GM18499 (cell line): ENCODE results near the gene KRTAP10-4.
"Not testable (repeated sequence)": the region's sequence is repeated elsewhere in the genome, so short reads cannot be mapped to it uniquely, and the experiment has no call there.

Source experiments
- ATAC-seq: cut with Tn5 transposase; IDR thresholded peaks from one replicate; pipeline ENCODE4 v1.9.1; 2021; ENCODE audit warnings: moderate number of reproducible peaks; ENCODE audit not compliant: insufficient read depth, unreplicated experiment

The KRTAP10-4 gene, protein sequence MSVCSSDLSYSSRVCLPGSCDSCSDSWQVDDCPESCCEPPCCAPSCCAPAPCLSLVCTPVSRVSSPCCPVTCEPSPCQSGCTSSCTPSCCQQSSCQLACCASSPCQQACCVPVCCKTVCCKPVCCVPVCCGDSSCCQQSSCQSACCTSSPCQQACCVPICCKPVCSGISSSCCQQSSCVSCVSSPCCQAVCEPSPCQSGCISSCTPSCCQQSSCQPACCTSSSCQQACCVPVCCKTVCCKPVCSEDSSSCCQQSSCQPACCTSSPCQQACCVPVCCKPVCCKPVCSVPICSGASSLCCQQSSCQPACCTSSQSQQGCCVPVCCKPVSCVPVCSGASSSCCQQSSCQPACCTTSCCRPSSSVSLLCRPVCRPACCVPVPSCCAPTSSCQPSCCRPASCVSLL

DNA sequence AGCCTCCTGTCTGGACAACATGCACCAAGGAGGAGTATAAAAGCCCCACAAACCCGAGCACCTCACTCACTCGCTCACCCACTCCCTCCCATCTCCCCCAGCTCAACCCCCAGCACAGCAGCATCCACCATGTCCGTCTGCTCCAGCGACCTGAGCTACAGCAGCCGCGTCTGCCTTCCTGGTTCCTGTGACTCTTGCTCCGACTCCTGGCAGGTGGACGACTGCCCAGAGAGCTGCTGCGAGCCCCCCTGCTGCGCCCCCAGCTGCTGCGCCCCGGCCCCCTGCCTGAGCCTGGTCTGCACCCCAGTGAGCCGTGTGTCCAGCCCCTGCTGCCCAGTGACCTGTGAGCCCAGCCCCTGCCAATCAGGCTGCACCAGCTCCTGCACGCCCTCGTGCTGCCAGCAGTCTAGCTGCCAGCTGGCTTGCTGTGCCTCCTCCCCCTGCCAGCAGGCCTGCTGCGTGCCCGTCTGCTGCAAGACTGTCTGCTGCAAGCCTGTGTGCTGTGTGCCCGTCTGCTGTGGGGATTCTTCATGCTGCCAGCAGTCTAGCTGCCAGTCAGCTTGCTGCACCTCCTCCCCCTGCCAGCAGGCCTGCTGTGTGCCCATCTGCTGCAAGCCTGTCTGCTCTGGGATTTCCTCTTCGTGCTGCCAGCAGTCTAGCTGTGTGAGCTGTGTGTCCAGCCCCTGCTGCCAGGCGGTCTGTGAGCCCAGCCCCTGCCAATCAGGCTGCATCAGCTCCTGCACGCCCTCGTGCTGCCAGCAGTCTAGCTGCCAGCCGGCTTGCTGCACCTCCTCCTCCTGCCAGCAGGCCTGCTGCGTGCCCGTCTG, at the start of gene KRTAP10-4:
KRTAP10-4 (plus strand) TSS at position 100 of the 827 bp plus-strand sequence; CDS start at position 130, 30 bp downstream.
- not testable (repeated sequence) for ATAC-seq

DNA sequence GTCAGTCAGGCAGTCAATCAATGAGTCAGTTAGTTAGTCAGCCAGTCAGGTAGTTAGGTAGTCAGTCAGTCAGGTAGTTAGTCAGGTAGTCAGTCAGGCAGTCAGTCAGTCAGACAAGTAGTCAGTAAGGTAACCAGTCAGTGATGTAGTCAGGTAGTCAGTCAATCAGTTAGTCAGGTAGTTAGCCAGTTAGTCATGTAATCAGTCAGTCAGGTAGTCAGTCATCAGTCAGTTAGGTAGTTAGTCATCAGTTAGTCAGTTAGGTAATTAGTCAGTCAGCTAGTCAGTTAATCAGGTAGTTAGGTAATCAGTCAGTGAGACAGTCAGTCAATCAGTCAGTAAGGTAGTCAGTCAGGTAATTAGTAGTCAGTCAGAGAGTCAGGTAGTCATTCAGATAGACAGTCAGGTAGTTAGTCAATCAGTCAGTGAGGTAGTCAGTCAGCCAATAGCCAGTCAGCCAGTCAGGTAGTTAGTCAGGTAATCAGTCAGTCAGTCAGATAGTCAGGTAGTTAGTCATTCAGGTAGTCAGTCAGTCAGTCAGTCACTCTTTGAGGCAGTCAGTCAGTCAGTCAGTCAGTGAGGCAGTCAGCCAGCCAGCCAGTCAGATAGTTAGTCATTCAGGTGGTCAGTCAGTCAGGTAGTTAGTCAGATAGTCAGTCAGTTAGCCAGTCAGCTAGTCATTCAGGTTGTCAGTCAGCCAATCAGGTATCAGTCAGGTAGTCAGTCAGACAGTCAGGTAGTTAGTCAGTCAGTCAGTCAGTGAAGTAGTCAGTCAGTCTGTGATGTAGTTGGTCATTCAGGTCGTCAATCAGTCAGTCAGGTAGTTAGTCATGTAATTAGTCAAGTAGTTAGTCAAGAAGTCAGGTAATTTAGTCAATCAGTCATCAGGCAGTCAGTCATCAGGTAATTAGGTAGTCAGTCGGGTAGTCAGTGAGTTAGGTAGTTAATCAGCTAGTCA, 48.8 kb upstream of the KRTAP10-4 start:
- ATAC-seq = no peak

DNA sequence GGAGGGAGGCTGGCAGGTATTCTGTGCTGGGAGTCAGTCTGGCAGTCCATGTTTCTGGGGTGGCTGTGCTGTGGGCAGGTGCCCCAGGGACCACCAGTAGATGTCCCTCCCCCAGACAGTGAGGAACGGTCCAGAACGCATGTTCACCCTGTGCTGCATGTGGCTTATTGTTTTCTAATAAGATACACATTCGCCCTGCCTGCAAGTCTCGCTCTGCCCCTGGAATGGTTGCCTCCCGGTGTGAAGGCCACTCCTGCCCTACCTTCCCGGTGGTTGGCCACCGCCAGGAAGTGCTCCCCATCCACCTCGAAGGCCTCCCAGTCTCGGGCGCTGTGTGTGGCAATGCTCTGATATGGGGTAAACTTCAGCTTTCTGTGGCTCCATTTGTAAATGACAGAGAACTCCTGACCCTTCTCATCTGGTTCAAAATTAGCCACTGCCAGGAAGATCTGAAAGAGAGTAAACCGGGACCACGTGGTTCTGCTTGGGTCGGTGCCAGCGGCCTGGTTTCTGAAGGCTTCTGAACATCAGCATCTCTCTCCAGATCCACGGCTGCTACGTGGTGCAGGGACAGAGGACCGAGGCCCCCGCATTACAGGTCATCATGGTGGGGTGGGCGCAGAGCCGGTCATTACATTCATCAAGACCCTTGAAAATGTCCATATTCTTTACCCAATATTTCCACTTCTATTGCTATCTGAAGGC, 48.0 kb upstream of the KRTAP10-4 start:
- no peak for ATAC-seq

DNA sequence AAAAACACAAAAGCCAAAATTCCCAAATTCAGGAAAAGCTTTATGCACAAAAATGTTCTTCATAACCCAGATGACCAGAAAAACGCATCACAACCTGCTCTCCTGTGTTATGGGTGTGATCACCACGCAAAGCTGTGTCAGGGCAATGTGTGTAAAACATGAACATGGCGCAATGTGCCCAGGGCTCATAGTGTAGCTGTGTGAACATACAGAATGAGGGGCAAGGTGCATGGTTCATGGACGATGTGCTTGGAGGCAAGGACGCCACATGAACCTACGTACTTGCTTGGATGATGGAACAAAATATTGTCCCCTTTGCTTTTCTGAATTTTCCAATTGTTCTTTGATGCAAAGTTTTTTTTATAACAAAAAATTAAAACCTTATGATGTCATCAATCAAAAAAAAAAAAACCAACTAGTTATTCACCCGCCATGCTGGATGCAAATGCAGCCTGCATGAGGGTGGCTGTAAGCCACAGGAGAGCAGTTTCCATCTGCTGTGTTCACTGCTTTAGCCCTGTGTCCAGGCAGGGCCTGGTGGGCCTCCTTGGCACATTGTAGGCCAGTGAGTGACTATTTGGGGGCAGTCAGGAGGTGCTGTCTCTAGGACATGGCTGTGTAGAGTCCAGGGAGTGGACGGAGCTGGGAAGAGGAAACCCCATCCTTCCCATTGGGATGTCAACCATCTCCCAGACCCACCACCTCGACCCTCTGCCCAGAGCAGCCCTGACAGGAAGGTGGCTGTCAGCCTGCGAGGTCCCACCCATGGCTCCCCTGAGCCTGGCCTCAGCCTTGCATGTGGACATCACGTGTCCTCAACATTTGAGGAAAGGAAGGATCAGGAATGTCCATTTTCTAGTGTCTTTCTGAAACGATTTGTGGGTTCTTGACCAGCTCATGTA, 47.2 kb upstream of the KRTAP10-4 start:
- no peak for ATAC-seq

DNA sequence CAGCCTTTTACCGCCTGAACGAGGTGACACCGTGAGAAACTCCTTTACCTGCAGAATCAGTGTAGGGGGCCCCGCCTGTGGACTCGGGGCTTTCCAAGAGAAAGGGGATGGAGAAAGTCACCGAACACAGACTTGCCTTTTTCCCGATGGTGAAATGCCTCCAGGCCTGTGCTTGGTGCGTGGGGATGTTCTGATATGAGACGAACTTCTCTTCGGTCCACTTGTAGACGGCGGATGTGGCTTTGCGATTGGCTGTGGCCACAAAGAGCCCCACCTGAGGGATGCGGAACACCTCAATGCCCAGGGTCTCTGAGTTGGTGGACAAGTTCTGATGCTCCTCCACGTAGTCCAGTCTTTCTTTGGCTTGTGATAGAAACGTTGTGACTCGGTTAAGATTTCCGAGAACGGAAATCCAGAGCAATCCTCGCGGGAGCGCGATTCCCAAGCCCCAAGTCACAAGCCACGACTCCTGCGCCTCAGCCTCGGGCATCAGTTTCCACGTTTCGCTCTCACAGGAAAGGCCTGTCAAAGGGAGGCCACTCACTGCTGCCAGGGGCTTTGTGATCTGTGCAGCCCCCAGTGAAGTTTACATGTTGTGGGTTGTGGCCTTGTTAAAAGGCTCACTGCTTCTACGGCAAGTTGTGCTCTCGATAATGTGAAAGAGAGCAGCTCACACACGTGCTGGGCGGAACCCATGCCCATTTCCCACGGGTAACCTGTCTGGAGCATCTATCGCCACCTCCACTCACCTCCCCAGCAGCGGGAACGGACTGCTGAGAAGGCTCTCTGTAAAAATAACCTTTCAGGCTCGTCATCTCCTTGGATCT, 46.2 kb upstream of the KRTAP10-4 start:
- ATAC-seq = no peak

DNA sequence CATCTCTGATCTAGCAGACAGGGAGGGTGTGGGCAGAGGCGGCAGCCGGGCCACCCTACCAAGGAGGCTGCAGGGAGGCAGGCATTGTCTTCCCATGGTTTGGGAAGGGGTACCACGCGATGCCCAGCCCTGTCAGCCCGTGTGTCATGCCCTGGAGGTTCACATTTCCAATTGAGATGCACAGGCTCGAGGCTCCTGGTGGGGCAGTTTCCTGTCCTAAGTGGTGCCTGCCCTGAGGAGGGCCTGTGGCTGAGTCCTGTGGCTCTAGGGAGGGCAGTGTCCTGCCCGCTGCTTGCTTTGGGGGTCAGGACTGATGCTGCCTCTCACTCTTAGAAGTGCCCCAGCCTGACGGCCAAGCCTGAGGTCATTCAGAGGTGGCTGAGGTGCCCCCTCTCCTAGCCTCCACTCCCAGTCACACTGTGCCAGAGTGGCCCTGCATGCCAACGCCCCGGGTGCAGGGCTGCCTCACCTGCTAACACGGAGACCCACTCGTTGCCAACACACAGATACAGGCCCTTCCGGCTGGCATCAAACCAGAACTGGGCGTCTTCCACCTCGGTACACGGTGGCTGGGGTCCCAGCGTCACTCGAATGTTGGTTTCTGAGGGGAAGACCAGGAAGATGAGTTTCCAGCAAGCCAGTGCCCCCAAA, 45.4 kb upstream of the KRTAP10-4 start:
- ATAC-seq = no peak

DNA sequence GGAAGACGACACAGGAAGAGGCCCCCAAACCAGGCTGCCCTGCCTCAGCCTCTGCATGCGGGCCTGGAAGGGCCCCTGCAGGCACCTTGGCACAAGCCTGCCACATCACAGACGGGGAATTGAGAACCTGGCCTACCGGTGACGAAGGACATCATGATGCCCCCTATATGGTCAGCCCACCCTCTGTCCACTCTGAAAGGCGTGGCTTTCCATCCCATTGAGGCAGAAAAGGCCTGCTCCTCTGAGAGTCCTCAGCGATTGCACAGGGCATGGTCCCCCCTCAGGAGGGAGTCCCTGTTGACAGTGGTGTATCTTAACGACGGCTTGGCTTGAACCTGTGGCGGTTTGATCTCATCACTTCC, 44.9 kb upstream of the KRTAP10-4 start:
- no peak for ATAC-seq

DNA sequence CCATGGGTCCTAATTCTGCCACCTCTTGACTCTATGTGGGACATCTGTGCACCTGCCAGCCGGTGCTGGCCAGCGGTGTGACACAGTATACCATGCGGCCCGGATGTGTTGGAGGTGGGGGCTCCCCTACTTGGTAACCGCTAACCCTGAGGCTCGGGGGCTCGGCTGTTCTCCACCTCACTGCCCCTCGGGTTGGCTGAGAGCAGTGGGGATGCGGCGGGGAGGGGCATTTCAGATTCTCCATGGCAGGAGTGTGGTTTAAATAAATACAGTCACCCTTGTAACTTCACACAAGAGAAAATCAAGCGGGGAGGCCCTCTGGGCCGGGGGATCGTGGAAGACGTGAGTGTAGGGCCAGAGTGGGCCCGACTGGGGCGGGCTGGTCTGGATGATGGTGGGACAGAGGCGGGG, 44.5 kb upstream of the KRTAP10-4 start:
- no peak for ATAC-seq

DNA sequence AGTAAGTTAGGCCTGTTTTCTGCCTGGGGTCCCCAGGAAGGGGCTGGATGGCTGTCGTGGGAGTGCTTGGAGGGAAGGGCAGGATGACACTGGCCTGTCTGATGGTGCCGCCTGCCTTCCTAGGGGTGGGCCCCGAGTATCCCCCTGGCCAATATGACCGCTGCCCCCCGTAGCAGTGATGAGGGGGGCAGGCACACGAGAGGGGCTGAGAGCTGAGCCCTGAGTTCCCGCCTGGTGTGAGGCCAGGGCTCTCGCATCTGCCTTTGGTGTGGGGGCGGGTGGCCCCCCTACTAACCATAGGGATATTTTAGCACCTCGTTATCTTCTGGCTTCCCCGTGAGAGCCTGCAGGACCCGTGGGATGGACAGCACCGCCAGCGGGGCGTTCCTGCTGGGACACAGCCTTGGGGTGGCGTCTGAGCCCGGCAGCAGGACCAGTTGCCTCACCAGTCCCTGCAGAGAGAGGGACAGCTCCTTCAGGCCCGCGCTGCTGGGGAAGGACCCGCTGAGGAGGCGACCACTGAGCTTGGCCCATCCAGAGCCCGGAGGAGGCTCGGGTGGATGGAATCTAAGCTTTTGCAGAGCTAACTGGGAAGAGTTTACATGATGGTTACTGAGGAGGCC, 43.9 kb upstream of the KRTAP10-4 start:
- no peak for ATAC-seq

DNA sequence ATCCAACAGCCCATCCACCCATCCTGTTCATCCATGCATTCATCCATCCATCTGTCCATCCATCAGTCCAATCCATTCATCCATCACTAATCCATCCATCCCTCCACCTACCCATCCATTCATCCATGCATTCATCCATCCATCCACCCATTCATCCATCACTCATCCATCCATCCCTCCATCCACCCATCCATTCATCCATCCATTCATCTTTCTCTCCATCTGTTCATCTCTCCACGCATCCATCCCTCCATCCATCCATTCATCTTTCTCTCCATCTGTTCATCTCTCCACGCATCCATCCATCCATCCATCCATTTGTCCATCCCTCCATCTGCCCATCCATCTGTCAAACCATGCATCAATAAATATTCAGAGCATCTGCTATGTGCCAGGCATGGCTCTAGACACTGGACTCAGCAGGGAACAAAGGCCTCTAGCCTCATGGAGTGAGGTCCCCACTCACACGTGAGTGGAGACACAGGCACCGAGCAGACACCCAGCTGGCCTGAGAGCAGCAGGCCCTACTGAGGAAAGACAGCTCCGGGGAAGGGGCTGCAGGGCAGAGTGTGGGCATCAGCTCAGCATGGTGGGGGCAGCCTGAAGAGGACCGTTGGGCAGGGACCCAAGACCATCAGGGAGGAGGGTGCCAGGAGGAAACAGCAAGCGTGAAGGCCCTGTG, 43.2 kb upstream of the KRTAP10-4 start:
- no peak for ATAC-seq

DNA sequence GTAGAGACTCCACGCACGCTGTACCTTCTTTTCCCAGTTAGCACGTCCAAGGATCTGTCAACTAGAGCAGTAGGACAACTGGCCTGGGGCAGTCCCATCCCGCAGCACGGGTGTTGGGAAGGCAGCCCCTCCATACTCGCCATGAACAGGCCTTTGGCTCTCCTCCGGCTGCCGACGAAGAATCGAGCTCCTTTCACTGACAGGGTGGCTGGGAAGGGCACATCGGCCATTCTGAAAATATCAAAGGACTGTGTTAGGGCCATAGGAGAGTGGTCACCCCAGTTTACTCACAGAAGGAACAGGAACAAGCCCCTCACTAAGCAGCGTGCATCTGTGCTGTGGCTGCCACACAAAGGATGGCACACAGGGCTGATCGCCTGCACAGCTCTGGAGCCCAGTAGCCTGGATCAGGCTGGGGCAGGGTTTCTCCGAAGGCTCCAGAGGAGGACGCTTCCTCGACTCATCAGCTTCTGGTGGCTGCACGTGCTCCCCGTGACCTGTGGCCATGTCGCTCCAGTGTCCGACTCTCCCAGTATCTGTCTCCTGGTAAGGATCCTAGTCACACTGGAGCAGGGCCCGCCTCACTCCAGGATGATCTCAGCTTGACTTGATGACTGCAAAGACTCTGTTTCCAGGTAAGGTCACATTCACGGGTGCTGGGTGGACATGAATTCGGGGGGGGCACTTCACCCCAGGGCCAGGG, 42.5 kb upstream of the KRTAP10-4 start:
- ATAC-seq = no peak

DNA sequence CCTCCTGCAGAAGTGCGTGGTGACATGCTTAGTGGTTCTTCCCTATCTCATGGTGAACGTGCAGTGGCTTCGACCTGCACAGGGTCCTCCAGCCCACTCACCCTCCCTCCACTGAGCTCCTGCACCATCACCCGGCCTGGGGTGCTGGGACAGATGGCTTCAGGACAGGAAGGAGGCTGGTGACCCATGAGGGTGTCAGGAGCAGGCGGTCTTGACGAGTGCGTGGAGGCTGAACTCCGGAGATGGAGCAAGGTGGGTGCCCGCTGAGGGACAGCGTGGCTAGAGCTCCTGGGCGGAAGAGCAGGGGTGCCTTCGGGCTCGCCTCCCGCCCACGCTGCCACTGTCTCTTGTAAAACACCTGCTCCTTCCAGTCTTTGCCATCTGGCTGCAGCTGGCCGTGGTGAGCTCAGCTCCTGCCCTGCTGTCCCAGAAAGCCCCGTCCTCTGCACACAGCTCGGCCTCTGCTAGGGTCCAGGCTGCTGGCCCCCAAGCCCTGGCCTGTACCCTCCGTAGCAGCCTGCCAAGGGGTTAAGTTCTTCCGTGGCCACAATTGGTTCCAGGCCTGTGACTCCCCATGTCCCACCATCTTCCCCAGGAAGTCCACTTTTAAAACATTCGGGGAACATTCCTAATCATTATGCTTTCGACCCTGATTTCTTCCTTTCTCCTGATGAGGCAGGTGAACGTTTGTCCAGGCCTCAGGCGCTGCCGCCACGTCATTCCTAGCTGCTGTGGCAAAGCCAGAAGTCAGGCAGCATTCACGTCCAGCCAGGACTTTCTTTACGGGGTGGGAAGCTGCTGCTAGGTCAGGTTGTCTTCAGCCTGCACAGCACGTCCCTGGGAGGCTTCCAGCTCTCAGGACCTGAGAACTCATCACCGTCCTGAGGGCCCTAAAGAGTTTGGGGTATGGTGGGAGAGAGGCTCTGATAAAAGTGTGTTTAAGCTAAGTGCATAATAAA, 41.6 kb upstream of the KRTAP10-4 start:
- ATAC-seq = no peak

DNA sequence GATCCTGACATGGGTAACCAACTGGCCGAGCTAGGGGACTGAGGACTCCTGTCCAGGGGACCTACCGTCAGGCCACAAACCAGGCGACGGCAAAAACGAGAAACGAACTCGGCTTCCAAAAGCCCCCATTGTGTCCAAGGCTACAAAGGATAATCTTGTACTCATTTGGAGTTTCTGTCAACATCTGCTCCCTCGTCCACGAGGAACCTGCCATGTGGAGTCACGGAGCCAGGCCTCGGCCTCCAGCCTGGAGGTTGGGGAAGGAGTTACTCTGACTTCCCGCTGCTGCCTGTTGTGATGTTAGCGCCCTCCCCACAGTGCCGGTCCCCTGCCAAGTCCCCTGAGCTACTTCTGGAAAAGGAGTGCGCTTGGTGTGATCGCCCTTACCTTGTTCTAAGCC, 40.8 kb upstream of the KRTAP10-4 start:
- ATAC-seq = no peak

DNA sequence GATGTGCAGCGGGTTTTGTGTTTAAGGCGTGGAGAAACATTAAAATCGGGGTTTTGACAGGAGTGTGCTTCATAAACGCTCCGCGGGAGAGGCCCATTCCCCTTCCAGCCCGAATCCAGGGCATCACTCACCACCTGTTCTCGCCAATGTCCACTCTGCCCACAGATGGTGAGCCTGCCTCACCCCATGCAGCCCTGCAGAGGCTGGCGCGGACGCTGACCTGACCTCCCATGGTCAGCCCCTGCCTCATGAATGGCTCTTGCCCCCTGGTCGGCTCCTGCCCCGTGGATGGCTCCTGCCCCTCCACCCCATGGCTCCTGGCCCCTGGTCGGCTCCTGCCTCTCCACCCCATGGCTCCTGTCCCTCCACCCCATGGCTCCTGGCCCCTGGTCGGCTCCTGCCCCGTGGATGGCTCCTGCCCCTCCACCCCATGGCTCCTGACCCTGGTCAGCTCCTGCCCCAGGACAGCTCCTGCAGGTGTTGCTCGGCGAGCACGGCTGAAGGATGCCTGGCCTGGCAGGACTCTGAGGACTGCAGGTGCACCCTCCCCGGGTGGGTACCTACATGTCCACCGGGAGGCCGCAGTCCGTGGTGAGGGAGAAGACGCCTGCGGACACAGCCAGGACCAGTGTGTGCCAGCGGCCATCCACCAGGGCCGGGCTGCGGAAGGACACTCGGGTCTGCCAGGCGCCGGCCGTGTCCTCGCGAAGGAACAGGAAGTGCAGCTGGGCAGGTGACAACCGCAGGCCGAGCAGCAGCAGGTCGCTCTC, 40.2 kb upstream of the KRTAP10-4 start:
- no peak for ATAC-seq
